A549 (cell line): Measurements from ENCODE around the gene RUVBL2. TPM values are rescaled to one million over a fixed set of nuclear protein-coding genes. Genes with fewer than 3 reads are reported as not detected.

Experiments
- ATAC-seq, 2 experiments: fragments of 200-7000 bp in 1 of 2; fragments of >200 bp in 1 of 2; cut with Nextera tagmentation in 1 of 2; cut with Tn5 transposase in 1 of 2; 3 replicates each; pipeline versions ENCODE4 v1.8.0 to v1.9.1; 2018 to 2020; ENCODE audit warnings: mild to moderate bottlenecking in 1 of 2, moderate library complexity in 1 of 2
- CTCF ChIA-PET: fragments of 300-600 bp; sonication (Branson Sonifier 250); formaldehyde crosslinking; extraction: SDS; loops from one replicate; lab custom pipeline; 2021; ENCODE audit warnings: antibody characterized with exemption, inconsistent platforms; lab: Yijun Ruan, JAX
- POLR2A ChIA-PET: fragments of 350-600 bp; formaldehyde crosslinking; extraction: SDS; loops from one replicate; lab custom pipeline; 2021; ENCODE audit warnings: antibody characterized with exemption, inconsistent platforms; lab: Yijun Ruan, JAX
- DNase-seq, 2 experiments: peaks; one replicate each; pipeline versions ENCODE4 v3.0.0 to v3.0.0-alpha.2; 2011 to 2016; ENCODE audit warnings: low read depth in 1 of 2, low spot score in 1 of 2
- FAIRE-seq: peaks from 2 replicates; lab custom pipeline; 2011; peaks lifted over from hg19 to GRCh38; lab: Jason Lieb, UNC
- H3K27ac ChIP-seq, 2 experiments: fragments of >200 bp; sonication (Bioruptor Twin); formaldehyde crosslinking; 3 replicates each; pipeline ENCODE4 v1.5.1; 2016 to 2017
- H3K4me1 ChIP-seq: fragments of >200 bp; sonication (Bioruptor Twin); formaldehyde crosslinking; 3 replicates; pipeline ENCODE4 v1.6.1; 2016
- H3K4me2 ChIP-seq: fragments of >200 bp; sonication (Bioruptor Twin); formaldehyde crosslinking; 3 replicates; pipeline ENCODE4 v1.6.1; 2016
- H3K4me3 ChIP-seq: fragments of >200 bp; sonication (Bioruptor Twin); formaldehyde crosslinking; 3 replicates; pipeline ENCODE4 v1.5.1; 2016
- H3K9me3 ChIP-seq: fragments of >200 bp; sonication (Bioruptor Twin); formaldehyde crosslinking; 3 replicates; pipeline ENCODE4 v1.6.1; 2016
- CBX2 ChIP-seq: fragments of 200-600 bp; sonication (generic); IDR thresholded peaks from 2 replicates; pipeline ENCODE4 v1.6.1; 2016; ENCODE audit warnings: low read depth, mild to moderate bottlenecking, borderline replicate concordance
- CEBPB ChIP-seq, 2 experiments: fragments of >200 bp in 1 of 2; sonication (Bioruptor Twin) in 1 of 2; formaldehyde crosslinking in 1 of 2; IDR thresholded peaks; 2 replicates each; pipeline ENCODE4 v1.6.1; 2012 to 2016
- CHD2 ChIP-seq: fragments of 150-350 bp; IDR thresholded peaks from 2 replicates; pipeline ENCODE4 v1.6.1; 2014; ENCODE audit warnings: low read length; ENCODE audit not compliant: partially characterized antibody
- CHD4 ChIP-seq: fragments of 200-600 bp; sonication (generic); IDR thresholded peaks from 2 replicates; pipeline ENCODE4 v1.6.1; 2016; ENCODE audit warnings: antibody characterized with exemption, mild to moderate bottlenecking, borderline replicate concordance
- EHF ChIP-seq: fragments of 250-450 bp; sonication (Bioruptor Pico); IDR thresholded peaks from 2 replicates; pipeline ENCODE4 v1.5.0; 2020; ENCODE audit warnings: mild to moderate bottlenecking
- EP300 ChIP-seq, 2 experiments: fragments of >200 bp; sonication (Bioruptor Twin); formaldehyde crosslinking; IDR thresholded peaks; 2 replicates in 1 of 2; 3 replicates in 1 of 2; pipeline ENCODE4 v1.6.1; 2016 to 2017
- FOXS1 ChIP-seq: fragments of 250-450 bp; sonication (Bioruptor Pico); IDR thresholded peaks from 2 replicates; pipeline ENCODE4 v1.5.0; 2020; ENCODE audit warnings: mild to moderate bottlenecking, moderate library complexity
- MAZ ChIP-seq: fragments of 150-350 bp; IDR thresholded peaks from 2 replicates; pipeline ENCODE4 v1.6.1; 2014; ENCODE audit warnings: antibody characterized with exemption, low read depth, low read length, borderline replicate concordance
- MYC ChIP-seq: IDR thresholded peaks from 2 replicates; pipeline ENCODE4 v1.6.1; 2012; ENCODE audit warnings: mild to moderate bottlenecking, inconsistent platforms, low read length, improper control_type of control experiment, borderline replicate concordance
- NFE2L2 ChIP-seq: fragments of 150-350 bp; conservative IDR thresholded peaks from 2 replicates; pipeline ENCODE4 v1.6.1; 2014; ENCODE audit warnings: low read length
- NPAS2 ChIP-seq: fragments of 250-450 bp; sonication (Bioruptor Pico); IDR thresholded peaks from 2 replicates; pipeline ENCODE4 v1.8.0; 2022; ENCODE audit warnings: mild to moderate bottlenecking, moderate library complexity, borderline replicate concordance
- PHF8 ChIP-seq: fragments of 200-600 bp; sonication (generic); IDR thresholded peaks from 2 replicates; pipeline ENCODE4 v1.6.1; 2016; ENCODE audit warnings: low read depth, mild to moderate bottlenecking, antibody characterized with exemption, moderate library complexity, borderline replicate concordance
- POLR2A ChIP-seq: IDR thresholded peaks from 2 replicates; pipeline ENCODE4 v1.6.1; 2012; ENCODE audit warnings: mild to moderate bottlenecking, low read length
- RAD21 ChIP-seq, 2 experiments: fragments of >200 bp in 1 of 2; sonication (Bioruptor Twin) in 1 of 2; formaldehyde crosslinking in 1 of 2; IDR thresholded peaks in 1 of 2; conservative IDR thresholded peaks in 1 of 2; 2 replicates in 1 of 2; 3 replicates in 1 of 2; pipeline ENCODE4 v1.6.1; 2012 to 2018; ENCODE audit warnings: inconsistent platforms in 1 of 2
- RFX5 ChIP-seq: fragments of 450-650 bp; IDR thresholded peaks from 2 replicates; pipeline ENCODE4 v1.7.1; 2014; ENCODE audit warnings: antibody characterized with exemption, mild to moderate bottlenecking, moderate library complexity
- TFCP2L1 ChIP-seq: fragments of 250-450 bp; sonication (Bioruptor Pico); IDR thresholded peaks from 2 replicates; pipeline ENCODE4 v1.5.0; 2021; ENCODE audit warnings: mild to moderate bottlenecking
- TP53 ChIP-seq: fragments of 250-450 bp; sonication (Bioruptor Pico); IDR thresholded peaks from 2 replicates; pipeline ENCODE4 v1.5.0; 2021; ENCODE audit warnings: mild to moderate bottlenecking, moderate library complexity
- ZC3H11A ChIP-seq: fragments of 450-650 bp; IDR thresholded peaks from 2 replicates; pipeline ENCODE4 v1.6.1; 2014; ENCODE audit warnings: antibody characterized with exemption, mild to moderate bottlenecking
- ZNF302 ChIP-seq: fragments of 250-450 bp; sonication (Bioruptor Pico); IDR thresholded peaks from 2 replicates; pipeline ENCODE4 v1.9.0; 2021; ENCODE audit warnings: inconsistent platforms, mild to moderate bottlenecking, moderate library complexity
- ZSCAN20 ChIP-seq: fragments of 250-450 bp; sonication (Bioruptor Pico); IDR thresholded peaks from 2 replicates; pipeline ENCODE4 v1.8.0; 2022; ENCODE audit warnings: mild to moderate bottlenecking, moderate library complexity
- WGBS: methylation state at CpG from one replicate; pipeline ENCODE4 v1.1.6; 2017; ENCODE audit errors: missing lambda C conversion rate; 5-methylcytosine and 5-hydroxymethylcytosine counted together
- polyA plus RNA-seq, 4 experiments: library from polyadenylated mRNA; depleted of rRNA in 3 of 4; stranded (reverse); fragments of >200 nt; fragmentation: RNase III in 1 of 4; extraction: RNeasy Plus Mini Kit Qiagen cat#74134 plus additional on column Dnase treatment in 1 of 4; gene quantifications; 2 replicates in 3 of 4; 3 replicates in 1 of 4; pipeline ENCODE4 v1.2.3, GENCODE V29; 2011 to 2017
- TF ChIP-seq, protein P1 (sequence below): fragments of 200-600 bp; sonication (generic); IDR thresholded peaks from 2 replicates; pipeline ENCODE4 v1.6.1; 2016; ENCODE audit warnings: antibody characterized with exemption, mild to moderate bottlenecking, moderate library complexity
- TF ChIP-seq, protein P2 (sequence below): fragments of 250-450 bp; sonication (Bioruptor Pico); IDR thresholded peaks from 2 replicates; pipeline ENCODE4 v1.5.0; 2020; ENCODE audit warnings: low read depth, mild to moderate bottlenecking, moderate library complexity
- TF ChIP-seq, protein P3 (sequence below): fragments of 450-650 bp; IDR thresholded peaks from 2 replicates; pipeline ENCODE4 v1.6.1; 2014; ENCODE audit warnings: antibody characterized with exemption
- TF ChIP-seq, protein P4 (sequence below): IDR thresholded peaks from 2 replicates; pipeline ENCODE4 v1.6.1; 2012
- TF ChIP-seq, protein P5 (sequence below): fragments of >200 bp; sonication (Bioruptor Twin); formaldehyde crosslinking; IDR thresholded peaks from 3 replicates; pipeline ENCODE4 v1.6.1; 2016
- TF ChIP-seq, protein P6 (sequence below): fragments of 250-450 bp; sonication (Bioruptor Pico); IDR thresholded peaks from 2 replicates; pipeline ENCODE4 v1.5.0; 2021; ENCODE audit warnings: mild to moderate bottlenecking, moderate library complexity, borderline replicate concordance

The RUVBL2 gene
- polyA plus RNA-seq, 2 of the 4 experiments (the other 2 are of a cell fraction), result 186 to 225 TPM

DNA sequence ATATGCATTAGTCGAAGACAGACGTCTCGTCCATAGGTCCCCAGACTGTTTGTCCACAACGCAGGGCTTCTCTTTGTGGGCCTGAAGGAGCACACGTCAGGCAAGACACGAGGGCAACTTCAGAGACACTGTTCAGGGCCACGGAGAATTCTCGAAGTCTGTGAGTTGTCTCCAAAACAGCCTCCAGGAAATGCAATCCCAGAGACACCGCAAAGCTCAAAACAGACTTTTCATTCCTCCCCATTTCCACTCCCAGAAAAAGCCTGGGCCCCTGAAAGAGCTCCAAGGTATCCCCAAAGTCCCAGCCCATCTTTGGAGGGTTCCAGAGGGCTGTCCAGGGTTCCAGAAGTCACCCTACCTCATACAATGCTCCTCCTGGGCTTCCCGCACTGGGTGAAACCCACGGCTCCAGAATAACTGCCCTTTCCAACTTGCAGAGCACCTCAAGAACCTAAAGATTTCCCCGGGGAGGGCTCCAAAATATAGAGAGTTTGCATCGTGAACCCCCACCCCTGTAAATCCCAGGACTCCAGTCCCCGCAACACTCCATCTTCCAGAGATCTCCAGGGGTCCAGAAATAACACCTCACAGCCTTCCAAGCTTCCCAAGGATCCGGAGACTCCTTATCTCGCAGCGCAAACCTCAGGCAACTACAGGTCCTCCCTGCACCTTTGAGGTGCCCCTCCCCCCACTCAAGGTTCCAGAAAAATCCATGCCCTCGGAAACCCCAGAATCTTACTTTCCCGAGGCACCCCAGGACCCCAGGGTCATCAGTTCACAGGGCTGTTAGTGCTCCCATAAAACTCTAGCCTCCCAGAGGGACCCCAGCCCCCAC, 29.3 kb upstream of the RUVBL2 start (continued):
- TF ChIP-seq TP53 (CRISPR knock-in tag), result no peak; the same call in 1 of the 2 replicates
- TF ChIP-seq, all 56 proteins: peak for 17

DNA sequence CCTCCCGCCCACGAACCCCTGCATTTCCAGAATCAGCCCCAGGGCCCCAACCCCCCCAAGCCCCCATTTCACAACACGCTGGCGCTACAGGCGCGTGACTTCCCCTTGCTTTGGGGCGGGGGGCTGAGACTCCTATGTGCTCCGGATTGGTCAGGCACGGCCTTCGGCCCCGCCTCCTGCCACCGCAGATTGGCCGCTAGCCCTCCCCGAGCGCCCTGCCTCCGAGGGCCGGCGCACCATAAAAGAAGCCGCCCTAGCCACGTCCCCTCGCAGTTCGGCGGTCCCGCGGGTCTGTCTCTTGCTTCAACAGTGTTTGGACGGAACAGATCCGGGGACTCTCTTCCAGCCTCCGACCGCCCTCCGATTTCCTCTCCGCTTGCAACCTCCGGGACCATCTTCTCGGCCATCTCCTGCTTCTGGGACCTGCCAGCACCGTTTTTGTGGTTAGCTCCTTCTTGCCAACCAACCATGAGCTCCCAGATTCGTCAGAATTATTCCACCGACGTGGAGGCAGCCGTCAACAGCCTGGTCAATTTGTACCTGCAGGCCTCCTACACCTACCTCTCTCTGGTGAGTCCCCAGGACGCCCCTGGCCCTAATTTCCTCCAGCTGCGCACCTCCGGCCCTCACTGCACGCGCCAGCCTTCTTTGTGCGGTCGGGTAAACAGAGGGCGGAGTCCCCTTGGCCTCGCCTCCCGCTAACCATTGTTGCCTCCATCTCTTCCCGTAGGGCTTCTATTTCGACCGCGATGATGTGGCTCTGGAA, 28.5 kb upstream of the RUVBL2 start, which contains the start of gene FTL:
TSS of gene FTL (plus strand) at position 270 of the 766 bp plus-strand sequence. CDS start at position 469, 199 bp downstream.
- Histone ChIP-seq H3K4me2 (peak within 1 kb of the TSS; percentile 95), H3K4me1 (peaks cover 62% of the 10 kb centered on the region), H3K4me3 (peak within 1 kb of the TSS; percentile 66), H3K27ac (peak within 1 kb of the TSS; percentile 92 to 96), H3K9me3 (no peaks in the 10 kb centered on the region)
- DNase-seq, result peak; percentile 99
- POLR2A ChIA-PET, result interaction anchor here (0.6 to 9.6 kb wide), 11 partner anchors 8 to 244 kb away, joined by 3 to 175 read pairs (median 4); partner anchors contain the start of genes BAX, GYS1, NUCB1 and PLEKHA4
- ATAC-seq, result peak; percentile 11 to 51
- FAIRE-seq, result peak; percentile 74
- CTCF ChIA-PET, result interaction anchor here (0.6 to 18.4 kb wide), 8 partner anchors 13 to 172 kb away, joined by 3 to 332 read pairs (median 4); partner anchors contain the start of genes GYS1 and RUVBL2
- under 1% methylated on average over 46 of the region's 52 CpGs for WGBS
- TF ChIP-seq FOXS1 (CRISPR knock-in tag), result no peak
- TF ChIP-seq, protein P1, sequence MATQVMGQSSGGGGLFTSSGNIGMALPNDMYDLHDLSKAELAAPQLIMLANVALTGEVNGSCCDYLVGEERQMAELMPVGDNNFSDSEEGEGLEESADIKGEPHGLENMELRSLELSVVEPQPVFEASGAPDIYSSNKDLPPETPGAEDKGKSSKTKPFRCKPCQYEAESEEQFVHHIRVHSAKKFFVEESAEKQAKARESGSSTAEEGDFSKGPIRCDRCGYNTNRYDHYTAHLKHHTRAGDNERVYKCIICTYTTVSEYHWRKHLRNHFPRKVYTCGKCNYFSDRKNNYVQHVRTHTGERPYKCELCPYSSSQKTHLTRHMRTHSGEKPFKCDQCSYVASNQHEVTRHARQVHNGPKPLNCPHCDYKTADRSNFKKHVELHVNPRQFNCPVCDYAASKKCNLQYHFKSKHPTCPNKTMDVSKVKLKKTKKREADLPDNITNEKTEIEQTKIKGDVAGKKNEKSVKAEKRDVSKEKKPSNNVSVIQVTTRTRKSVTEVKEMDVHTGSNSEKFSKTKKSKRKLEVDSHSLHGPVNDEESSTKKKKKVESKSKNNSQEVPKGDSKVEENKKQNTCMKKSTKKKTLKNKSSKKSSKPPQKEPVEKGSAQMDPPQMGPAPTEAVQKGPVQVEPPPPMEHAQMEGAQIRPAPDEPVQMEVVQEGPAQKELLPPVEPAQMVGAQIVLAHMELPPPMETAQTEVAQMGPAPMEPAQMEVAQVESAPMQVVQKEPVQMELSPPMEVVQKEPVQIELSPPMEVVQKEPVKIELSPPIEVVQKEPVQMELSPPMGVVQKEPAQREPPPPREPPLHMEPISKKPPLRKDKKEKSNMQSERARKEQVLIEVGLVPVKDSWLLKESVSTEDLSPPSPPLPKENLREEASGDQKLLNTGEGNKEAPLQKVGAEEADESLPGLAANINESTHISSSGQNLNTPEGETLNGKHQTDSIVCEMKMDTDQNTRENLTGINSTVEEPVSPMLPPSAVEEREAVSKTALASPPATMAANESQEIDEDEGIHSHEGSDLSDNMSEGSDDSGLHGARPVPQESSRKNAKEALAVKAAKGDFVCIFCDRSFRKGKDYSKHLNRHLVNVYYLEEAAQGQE, result peak; percentile 55; the same call in 1 of the 2 replicates
- no peak for TF ChIP-seq CHD4
- TF ChIP-seq, protein P2, sequence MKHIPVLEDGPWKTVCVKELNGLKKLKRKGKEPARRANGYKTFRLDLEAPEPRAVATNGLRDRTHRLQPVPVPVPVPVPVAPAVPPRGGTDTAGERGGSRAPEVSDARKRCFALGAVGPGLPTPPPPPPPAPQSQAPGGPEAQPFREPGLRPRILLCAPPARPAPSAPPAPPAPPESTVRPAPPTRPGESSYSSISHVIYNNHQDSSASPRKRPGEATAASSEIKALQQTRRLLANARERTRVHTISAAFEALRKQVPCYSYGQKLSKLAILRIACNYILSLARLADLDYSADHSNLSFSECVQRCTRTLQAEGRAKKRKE (CRISPR knock-in tag), result no peak
- peak; percentile 99 for TF ChIP-seq POLR2A
- TF ChIP-seq, protein P3, sequence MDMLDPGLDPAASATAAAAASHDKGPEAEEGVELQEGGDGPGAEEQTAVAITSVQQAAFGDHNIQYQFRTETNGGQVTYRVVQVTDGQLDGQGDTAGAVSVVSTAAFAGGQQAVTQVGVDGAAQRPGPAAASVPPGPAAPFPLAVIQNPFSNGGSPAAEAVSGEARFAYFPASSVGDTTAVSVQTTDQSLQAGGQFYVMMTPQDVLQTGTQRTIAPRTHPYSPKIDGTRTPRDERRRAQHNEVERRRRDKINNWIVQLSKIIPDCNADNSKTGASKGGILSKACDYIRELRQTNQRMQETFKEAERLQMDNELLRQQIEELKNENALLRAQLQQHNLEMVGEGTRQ, result peak; percentile 66
- TF ChIP-seq PHF8, result peak; percentile 82
- TF ChIP-seq CHD2, result no peak
- TF ChIP-seq TP53 (CRISPR knock-in tag), result peak; percentile 34; the same call in 1 of the 2 replicates
- no peak for TF ChIP-seq ZSCAN20
- no peak for TF ChIP-seq NFE2L2
- no peak for TF ChIP-seq ZC3H11A
- TF ChIP-seq, protein P4, sequence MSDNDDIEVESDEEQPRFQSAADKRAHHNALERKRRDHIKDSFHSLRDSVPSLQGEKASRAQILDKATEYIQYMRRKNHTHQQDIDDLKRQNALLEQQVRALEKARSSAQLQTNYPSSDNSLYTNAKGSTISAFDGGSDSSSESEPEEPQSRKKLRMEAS, result peak; percentile 57; the same call in 1 of the 2 replicates
- peak; percentile 94 for TF ChIP-seq CEBPB (IDR thresholded peaks at IDR 0.05)
- TF ChIP-seq, protein P5, sequence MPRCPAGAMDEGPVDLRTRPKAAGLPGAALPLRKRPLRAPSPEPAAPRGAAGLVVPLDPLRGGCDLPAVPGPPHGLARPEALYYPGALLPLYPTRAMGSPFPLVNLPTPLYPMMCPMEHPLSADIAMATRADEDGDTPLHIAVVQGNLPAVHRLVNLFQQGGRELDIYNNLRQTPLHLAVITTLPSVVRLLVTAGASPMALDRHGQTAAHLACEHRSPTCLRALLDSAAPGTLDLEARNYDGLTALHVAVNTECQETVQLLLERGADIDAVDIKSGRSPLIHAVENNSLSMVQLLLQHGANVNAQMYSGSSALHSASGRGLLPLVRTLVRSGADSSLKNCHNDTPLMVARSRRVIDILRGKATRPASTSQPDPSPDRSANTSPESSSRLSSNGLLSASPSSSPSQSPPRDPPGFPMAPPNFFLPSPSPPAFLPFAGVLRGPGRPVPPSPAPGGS, result peak; percentile 100
- TF ChIP-seq MYC, result no peak
- peak; percentile 68 for TF ChIP-seq MAZ
- TF ChIP-seq TFCP2L1 (CRISPR knock-in tag), result peak; percentile 98
- TF ChIP-seq, protein P6, sequence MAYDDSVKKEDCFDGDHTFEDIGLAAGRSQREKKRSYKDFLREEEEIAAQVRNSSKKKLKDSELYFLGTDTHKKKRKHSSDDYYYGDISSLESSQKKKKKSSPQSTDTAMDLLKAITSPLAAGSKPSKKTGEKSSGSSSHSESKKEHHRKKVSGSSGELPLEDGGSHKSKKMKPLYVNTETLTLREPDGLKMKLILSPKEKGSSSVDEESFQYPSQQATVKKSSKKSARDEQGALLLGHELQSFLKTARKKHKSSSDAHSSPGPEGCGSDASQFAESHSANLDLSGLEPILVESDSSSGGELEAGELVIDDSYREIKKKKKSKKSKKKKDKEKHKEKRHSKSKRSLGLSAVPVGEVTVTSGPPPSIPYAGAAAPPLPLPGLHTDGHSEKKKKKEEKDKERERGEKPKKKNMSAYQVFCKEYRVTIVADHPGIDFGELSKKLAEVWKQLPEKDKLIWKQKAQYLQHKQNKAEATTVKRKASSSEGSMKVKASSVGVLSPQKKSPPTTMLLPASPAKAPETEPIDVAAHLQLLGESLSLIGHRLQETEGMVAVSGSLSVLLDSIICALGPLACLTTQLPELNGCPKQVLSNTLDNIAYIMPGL, result no peak
- peak in 1 of 2 experiments; percentile 58; a peak in 1 of 5 replicates for TF ChIP-seq EP300 (IDR thresholded peaks at IDR 0.05)
- TF ChIP-seq EHF (CRISPR knock-in tag), result no peak
- TF ChIP-seq NPAS2 (CRISPR knock-in tag), result no peak
- TF ChIP-seq RFX5, result 0 out of 2 replicates have a peak, but pooled peaks have one; percentile 50
- no peak for TF ChIP-seq CBX2
- no peak for TF ChIP-seq ZNF302
- TF ChIP-seq RAD21 (conservative IDR thresholded peaks at IDR 0.05 in 1 of 2, IDR thresholded peaks at IDR 0.05 in 1 of 2), result 0 out of 5 replicates have a peak, but pooled peaks have one; percentile 18 to 21
